GM18507 (cell line): ENCODE measurements around the gene AMFR.

Experiments
- DNase-seq: peaks from one replicate; pipeline ENCODE4 v3.0.0; 2011; ENCODE audit warnings: low read depth; ENCODE audit not compliant: insufficient read length; ENCODE audit errors: extremely low spot score
- FAIRE-seq: peaks from 2 replicates; lab custom pipeline; 2011; peaks lifted over from hg19 to GRCh38; lab: Jason Lieb, UNC

Gene AMFR

GRCh38 chr16:56352351-56353053 lies 72.8 kb downstream of the AMFR start:
- FAIRE-seq = no peak

DNA sequence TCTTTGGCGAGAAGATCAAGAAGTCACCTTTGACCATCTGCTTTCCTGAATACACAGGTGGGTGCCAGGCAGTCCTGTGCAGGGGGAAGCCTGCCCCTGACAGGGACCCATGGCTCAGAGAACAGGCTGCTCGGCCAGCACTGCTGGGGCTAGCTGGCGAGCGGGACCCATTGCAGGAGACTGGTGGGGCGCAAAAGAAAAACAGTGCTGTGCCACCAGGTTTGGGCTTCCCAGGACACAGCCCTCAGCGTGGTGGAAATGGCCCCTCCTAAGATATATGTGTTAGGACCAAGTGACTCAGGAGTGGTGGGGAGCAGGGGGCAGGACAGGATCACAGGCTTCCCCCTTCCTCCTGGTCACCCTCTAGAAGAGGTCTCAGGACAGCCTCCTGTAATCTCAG lies 73.9 kb downstream of the AMFR start:
- no peak for DNase-seq
- FAIRE-seq = no peak

More at GRCh38 chr16:56352351-56353053, 72.8 kb downstream of the AMFR start:
- no peak for DNase-seq

DNA sequence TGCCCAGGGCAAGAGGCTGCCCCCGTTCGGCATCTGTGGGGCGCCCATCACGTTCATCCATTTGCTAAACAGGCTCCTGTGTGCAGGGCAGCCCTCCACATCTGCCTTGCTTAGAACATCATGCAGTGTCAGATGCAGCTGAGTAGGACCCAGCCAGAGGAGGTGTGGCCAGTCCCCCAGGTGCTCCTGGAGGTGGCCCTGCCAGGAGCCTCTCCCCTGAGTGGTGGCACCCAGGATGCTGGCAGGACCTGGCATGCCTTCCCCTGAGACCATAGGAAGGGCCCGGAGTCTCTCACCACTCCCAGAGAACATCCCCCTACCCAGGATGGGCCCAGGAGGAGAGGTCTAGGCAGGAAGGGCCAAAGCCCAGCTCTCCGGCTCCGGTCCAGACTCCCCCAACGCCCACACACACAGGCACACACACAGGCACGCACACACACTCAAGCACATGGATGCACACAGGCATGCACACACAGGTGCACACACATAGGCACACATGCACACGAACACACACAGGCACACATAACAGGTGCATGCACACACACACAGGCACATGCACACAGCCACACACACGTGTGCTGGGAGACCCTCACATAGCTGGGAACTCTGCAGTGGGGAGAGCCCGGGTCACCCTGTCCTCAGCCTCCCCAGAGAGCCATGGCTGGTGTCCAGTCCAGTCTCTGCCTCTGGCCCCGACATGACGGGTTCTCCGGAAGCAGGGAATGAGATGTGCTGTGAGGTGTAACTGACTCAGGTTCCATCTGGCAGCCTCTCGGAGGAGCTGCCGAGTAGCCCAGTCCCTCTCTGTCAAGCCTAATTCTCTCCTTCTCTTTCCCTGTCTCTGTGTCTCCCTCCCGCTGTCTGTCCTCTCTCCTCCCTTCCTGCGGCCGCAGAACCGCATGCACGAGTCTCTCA lies 74.6 kb downstream of the AMFR start:
- no peak for FAIRE-seq
- no peak for DNase-seq

DNA sequence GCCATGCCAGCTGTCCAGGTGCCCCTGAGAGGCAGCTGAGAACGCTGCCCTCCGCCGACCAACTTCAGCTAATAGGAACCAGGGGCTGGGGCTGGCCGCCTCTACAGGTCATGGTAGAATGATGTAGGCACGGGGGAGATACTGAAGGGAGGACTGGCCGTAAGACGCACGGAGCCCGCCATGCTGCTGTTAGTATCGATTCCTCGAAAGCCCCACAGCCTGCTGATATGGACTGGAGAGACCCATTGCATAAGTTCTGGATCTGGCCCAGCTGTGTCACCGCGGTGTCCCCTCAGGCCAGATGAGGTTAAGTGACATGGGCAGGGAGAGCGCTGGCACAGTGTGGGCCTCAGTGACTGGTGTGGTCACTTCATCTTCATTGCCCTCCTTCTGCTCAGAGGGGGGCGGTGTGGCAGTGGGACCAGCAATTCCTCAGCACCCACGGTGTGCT lies 75.6 kb downstream of the AMFR start:
- no peak for DNase-seq
- FAIRE-seq = no peak

DNA sequence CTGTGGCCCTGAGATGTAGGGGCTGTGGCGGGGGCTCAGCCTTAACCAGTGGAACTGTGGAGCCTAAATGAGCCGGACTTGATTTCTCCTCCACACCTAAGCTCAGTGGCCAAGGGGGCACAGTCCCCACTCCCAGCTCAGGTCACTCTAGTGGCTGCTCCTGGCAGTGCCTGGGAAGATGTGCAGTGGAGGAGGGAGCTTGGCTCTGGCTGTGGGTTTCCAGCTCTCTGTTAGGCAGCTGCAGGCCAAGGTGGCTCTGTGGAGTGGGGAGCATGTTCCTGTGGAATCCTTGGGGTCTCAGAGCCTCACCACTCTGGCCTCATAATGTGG lies 76.3 kb downstream of the AMFR start:
- DNase-seq (no peak), FAIRE-seq (no peak)

GRCh38 chr16:56348168-56349085 lies 76.9 kb downstream of the AMFR start:
- DNase-seq (no peak), FAIRE-seq (no peak)

GRCh38 chr16:56347670-56348069 lies 77.7 kb downstream of the AMFR start:
- no peak for FAIRE-seq
- no peak for DNase-seq

DNA sequence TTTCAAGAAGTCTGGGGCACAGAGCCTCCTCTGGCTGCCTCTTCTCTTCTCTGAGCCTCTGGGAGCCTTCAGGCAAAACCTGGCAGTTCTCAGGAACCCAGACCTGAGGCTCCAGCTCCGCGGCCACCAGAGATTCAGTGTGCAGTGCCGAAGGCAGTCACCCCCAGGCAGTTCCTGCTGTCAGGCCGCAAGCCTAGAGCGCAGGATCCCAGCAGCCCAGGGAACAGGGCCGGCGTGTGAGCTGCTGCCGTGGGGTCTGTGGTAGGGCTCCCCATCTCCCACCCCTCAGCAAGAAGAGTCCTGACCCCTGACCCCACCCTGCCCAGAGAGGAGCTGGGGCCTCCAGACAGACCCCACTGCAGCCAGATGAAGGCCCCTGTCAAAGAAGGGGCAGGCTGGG lies 78.2 kb downstream of the AMFR start:
- no peak for FAIRE-seq
- DNase-seq = no peak

GRCh38 chr16:56346131-56346890 lies 79.0 kb downstream of the AMFR start:
- no peak for DNase-seq
- FAIRE-seq = no peak

DNA sequence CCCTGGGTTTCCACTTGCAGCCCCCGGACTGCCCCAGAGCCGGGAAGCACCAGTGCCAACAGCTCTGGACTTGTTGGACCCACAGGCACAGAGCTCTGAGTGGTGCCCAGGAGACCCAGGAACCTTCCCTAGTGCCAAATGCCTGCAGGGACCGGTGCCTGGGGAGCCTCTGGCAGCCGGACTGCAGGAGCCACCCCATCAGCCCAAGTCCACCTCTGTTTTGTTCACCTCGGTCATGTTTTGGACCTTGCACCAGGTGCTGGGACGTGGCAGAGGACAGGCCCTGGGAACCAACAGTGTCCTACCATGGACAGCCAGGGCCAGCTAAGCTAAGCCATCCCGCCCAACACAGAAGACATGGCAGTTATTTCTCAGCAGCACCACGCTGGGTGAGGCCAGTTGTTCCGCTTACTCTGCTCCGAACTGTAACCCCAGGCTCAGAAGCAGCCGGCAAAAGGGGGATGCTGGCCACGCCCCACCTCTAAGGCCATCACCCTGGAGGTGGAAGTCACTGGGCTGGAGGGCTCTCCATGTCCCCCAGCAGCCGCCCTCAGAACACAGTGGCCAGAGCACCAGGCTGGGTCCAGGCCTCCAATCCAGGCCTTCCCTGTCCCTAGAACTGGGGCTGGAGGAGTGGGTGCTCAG lies 79.8 kb downstream of the AMFR start:
- FAIRE-seq (no peak), DNase-seq (no peak)

DNA sequence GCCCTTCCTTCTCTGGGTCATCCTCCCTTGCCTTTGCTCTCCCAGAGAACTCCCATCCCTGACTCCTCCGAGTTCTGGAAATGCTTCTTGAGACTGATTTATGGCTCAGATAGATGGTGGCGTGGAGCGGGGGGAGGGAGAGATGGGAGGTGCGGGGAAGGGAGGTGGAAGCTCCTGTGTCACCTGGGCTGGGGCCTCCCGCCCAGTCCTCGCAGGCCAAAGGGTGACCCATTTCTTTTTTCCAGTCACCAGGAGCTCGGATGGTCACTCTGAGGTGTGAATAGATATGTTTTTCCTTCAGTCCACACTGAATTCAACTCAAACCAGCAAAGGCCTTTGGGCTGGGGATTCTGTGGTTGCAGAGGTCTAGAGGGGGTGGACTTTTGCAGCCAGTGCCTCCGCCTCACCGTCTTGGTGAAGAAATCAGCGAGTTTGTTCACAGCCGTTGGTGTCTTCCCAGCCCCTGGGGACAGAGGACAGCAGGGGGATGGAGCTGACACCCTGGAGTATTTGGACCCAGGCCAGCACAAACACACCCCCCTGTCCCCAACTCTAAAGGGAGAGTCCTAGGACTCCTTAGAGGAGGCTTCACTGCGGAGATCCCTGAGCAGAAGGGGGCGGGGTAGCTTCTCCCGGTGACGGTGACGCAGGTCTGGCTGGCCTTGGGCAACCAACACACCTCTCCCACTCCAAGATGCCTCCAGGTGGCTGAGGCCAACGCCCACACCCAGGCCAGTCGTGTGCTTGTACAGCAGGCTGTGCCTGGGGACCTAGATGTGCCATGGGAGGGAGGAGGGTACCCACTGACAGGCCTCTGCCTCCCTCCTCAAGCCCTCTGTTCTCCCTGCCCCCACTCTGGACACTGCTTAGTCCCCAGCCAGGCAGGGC lies 80.6 kb downstream of the AMFR start:
- DNase-seq (no peak), FAIRE-seq (no peak)

DNA sequence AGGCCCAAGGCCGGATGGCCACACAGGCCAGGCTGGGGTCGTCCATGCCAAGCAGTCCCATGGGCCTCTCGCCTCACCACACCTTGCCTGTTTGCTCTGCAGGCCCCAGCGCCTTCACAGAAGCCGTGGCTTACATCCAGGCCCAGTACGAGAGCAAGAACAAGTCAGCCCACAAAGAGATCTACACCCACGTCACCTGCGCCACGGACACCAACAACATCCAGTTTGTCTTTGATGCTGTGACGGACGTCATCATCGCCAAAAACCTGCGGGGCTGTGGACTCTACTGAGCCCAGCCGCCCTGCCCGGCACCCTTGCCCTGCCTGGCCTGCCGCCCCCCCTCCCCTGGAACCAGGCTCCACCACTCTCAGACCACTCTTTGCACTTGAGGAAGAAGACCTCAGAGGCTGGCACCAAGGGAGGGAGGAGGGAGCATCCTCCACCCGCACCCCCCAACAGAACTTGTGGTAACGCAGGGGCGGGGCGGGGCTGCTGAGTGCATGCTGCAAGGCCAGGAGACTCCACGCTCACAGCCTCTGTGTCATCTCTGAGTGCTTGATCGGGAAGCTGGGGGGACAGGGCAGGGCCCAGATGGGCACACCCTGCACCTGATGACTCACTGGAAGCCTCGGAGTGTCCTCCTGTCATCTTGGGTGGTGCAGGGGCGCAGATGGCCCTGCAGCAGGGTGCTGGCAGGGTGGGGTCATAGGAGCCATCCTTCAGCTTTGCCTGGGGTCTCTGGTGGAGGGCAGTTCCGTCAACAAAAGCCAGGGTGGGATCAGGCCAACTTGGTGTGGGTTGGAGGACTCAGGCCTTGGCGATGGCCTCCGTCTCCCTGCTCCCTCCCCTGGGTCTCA lies 81.5 kb downstream of the AMFR start:
- DNase-seq (no peak), FAIRE-seq (no peak)

DNA sequence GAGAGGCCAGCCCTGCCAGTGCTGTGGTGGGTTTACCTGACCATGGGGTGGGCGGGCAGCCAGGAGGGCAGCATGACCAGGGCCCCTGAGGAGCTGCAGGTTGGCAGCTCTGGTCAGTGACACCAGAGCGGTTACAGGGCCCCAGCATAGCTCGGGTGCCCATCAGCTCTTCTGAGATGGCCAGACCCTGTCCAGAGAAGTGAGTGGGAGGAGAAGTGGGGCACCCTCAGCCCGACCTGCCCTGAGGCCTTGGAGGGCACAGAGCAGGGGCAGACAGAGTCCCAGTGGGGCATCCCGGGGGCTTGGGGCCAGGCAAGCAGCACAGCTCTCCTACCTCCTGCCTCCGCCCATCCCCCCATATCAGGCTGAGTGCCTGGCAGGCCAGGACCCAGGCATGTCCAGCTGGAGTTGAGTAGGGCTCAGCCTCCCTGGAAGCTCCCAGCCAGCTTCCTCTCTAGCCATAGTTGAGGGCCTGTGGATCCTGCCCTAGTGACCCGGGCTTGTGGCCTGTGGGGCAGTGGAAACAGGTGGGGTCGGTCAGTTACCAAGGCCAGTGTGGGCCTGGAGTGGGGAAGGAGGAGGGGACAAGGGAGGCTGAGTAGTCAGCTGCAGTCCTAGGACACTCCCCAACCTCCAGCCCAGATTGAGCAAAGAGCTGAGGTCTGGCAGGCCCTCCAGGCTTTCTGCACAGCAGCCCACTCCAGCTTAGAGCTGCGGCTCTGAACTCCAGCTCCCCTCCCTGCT lies 83.5 kb downstream of the AMFR start:
- DNase-seq = no peak
- no peak for FAIRE-seq

DNA sequence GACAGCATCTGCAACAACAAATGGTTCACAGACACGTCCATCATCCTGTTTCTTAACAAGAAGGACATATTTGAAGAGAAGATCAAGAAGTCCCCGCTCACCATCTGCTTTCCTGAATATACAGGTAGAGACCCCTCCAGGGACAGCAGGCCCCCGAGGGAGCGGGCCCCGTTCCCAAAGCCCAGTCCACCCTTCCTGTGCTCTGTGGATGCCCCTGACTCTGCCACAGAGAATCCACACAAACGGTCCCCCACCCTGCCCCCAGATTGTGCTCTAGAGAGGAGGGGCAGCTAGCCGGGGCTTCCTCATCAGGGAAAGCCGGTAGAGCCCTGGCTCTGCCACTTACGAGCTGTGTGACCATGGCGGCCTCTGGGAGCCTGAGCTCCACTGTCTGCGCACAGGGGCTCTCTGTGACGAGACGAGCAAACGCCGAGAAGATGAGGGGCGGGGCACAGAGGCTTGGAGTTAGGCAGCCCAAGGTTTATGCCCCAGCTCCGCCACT lies 84.4 kb downstream of the AMFR start:
- DNase-seq = no peak

GRCh38 chr16:56340416-56340815 lies 84.9 kb downstream of the AMFR start:
- DNase-seq = no peak

More for the DNA sequence above, 84.4 kb downstream of the AMFR start:
- FAIRE-seq = no peak

More at GRCh38 chr16:56340416-56340815, 84.9 kb downstream of the AMFR start:
- FAIRE-seq = no peak
